ENCODE measurements around the gene DNAJB12.

DNAJB12 gene

DNA sequence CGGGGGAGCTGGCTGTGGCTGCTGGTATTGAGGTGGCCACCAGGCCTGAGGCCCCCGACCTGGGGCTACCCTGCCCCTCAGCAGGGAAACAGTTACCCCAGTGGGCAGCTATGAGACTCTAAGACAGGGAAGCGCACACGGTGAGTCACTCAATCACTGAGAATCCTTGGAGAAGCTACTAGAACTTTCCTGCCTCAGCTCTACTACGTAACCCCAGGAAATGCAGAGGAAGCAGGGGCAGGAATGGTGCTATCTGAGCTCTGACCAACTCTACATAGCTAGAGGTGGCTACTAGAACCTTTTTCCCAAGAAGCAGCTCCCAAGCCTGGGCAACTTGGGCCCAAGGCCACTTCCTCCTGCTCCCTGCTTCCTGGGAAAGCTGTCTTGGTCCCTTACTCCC, 11.8 kb downstream of the DNAJB12 start:
- TF ChIP-seq, protein P1, sequence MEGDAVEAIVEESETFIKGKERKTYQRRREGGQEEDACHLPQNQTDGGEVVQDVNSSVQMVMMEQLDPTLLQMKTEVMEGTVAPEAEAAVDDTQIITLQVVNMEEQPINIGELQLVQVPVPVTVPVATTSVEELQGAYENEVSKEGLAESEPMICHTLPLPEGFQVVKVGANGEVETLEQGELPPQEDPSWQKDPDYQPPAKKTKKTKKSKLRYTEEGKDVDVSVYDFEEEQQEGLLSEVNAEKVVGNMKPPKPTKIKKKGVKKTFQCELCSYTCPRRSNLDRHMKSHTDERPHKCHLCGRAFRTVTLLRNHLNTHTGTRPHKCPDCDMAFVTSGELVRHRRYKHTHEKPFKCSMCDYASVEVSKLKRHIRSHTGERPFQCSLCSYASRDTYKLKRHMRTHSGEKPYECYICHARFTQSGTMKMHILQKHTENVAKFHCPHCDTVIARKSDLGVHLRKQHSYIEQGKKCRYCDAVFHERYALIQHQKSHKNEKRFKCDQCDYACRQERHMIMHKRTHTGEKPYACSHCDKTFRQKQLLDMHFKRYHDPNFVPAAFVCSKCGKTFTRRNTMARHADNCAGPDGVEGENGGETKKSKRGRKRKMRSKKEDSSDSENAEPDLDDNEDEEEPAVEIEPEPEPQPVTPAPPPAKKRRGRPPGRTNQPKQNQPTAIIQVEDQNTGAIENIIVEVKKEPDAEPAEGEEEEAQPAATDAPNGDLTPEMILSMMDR (IDR thresholded peaks at IDR 0.05; ENCODE audit: insufficient read depth, low read length, poor library complexity, severe bottlenecking), result no peak
- Histone ChIP-seq H3K4me3 (replicated peaks; ENCODE audit: low read depth, low read length) (no peak overlapping the region), H3K36me3 (ENCODE audit: control insufficient read depth, insufficient read depth, low read length) (peaks cover 30% of the 10 kb centered on the region), H3K27me3 (replicated peaks; ENCODE audit: control insufficient read depth, insufficient read depth, low read length) (no peaks in the 10 kb centered on the region)
- DNase-seq (ENCODE audit: extremely low read depth, insufficient read length), result no peak

DNA sequence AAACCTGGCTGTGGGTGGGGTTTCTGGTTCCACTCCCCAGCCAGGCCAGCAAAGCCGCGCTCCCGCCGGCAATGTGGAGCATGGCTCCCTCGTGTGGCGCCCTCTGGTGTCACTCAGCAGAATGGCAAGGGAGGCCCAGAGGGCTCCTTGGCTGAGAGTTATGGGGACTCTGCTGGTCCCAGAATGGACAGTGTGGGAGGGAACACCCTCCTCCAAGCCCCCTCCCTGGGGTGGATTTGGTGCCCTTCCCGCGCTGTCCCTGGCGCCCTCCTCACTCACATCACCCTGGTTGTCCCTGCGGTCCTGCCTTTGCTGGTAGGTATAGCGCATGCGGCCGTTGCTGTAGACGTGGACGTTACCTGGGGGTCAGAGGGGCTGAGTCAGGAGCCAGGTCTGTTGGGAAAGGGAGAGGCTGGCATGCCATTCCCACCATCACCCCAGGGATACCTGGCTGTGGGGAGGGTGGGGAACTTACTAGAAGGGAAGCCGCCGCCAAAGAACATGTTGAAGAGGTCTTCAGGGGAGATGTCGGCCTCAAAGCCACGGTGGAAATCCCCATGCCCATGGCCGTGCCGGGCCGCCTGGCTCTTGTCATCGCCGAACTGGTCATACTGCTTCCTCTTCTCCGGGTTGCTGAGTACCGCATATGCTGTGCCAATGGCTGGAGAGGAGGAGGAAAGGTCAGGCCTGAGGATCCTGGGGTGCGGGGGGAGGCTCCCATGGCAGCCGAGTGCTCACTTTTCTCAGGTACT, 14.0 kb downstream of the DNAJB12 start:
- Histone ChIP-seq H3K4me3 (replicated peaks; ENCODE audit: low read depth, low read length) (no peak overlapping the region), H3K36me3 (ENCODE audit: control insufficient read depth, insufficient read depth, low read length) (peaks cover 43% of the 10 kb centered on the region), H3K27me3 (replicated peaks; ENCODE audit: control insufficient read depth, insufficient read depth, low read length) (no peaks in the 10 kb centered on the region)
- DNase-seq (ENCODE audit: extremely low read depth, insufficient read length), result peak; percentile 70
- TF ChIP-seq, protein P1 (IDR thresholded peaks at IDR 0.05; ENCODE audit: insufficient read depth, low read length, poor library complexity, severe bottlenecking), result peak; percentile 98

DNA sequence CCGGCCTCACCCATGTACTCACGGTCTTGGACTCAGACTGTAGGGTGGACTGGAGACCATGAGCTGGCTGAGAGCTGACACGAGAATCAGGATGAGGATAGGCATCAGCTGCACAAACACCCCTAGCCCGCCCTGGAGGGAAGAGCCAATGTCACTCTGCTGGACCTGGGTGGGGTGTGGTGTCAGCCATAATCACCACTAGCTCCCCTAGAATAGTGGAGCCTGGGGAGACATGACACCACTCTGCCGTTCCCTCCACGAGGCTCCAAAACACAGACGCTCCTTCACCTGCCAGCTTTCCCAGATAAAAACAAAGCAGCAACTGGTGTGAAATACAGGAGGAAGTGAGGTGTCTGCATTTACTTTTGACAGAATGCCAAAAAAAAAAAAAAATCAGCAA, 16.5 kb downstream of the DNAJB12 start:
- no peak overlapping the region for H3K4me3 ChIP-seq (replicated peaks; ENCODE audit: low read depth, low read length)
- DNase-seq (ENCODE audit: extremely low read depth, insufficient read length), result no peak
- no peaks in the 10 kb centered on the region for H3K27me3 ChIP-seq (replicated peaks; ENCODE audit: control insufficient read depth, insufficient read depth, low read length)
- TF ChIP-seq, protein P1 (IDR thresholded peaks at IDR 0.05; ENCODE audit: insufficient read depth, low read length, poor library complexity, severe bottlenecking), result no peak
- peaks cover 41% of the 10 kb centered on the region for H3K36me3 ChIP-seq (ENCODE audit: control insufficient read depth, insufficient read depth, low read length)

GRCh38 chr10:72337722-72338121, 17.0 kb downstream of the DNAJB12 start:
- TF ChIP-seq, protein P1 (IDR thresholded peaks at IDR 0.05; ENCODE audit: insufficient read depth, low read length, poor library complexity, severe bottlenecking), result no peak
- Histone ChIP-seq H3K36me3 (ENCODE audit: control insufficient read depth, insufficient read depth, low read length) (peaks cover 38% of the 10 kb centered on the region), H3K4me3 (replicated peaks; ENCODE audit: low read depth, low read length) (no peak overlapping the region), H3K27me3 (replicated peaks; ENCODE audit: control insufficient read depth, insufficient read depth, low read length) (no peaks in the 10 kb centered on the region)
- DNase-seq (ENCODE audit: extremely low read depth, insufficient read length), result no peak

GRCh38 chr10:72337039-72337629, 17.6 kb downstream of the DNAJB12 start:
- H3K27me3 ChIP-seq (replicated peaks; ENCODE audit: control insufficient read depth, insufficient read depth, low read length), result no peaks in the 10 kb centered on the region
- H3K4me3 ChIP-seq (replicated peaks; ENCODE audit: low read depth, low read length), result no peak overlapping the region
- DNase-seq (ENCODE audit: extremely low read depth, insufficient read length), result no peak
- H3K36me3 ChIP-seq (ENCODE audit: control insufficient read depth, insufficient read depth, low read length), result peaks cover 33% of the 10 kb centered on the region
- TF ChIP-seq, protein P1 (IDR thresholded peaks at IDR 0.05; ENCODE audit: insufficient read depth, low read length, poor library complexity, severe bottlenecking), result peak; percentile 97
